Left ventricle myocardium inferior (tissue), 1 donor: ENCODE measurements around the gene BAZ2A. TPM values are rescaled to one million over a fixed set of nuclear protein-coding genes. Genes with fewer than 3 reads are reported as not detected.

Source experiments
- DNase-seq: peaks from one replicate; pipeline ENCODE4 v3.0.0-alpha.2; 2020
- H3K27ac ChIP-seq: fragments of 200-600 bp; replicated peaks from 2 replicates; pipeline ENCODE4 v1.8.0; 2021
- H3K27me3 ChIP-seq: fragments of 200-600 bp; 2 replicates; pipeline ENCODE4 v1.8.0; 2021; ENCODE audit warnings: low read depth
- H3K36me3 ChIP-seq: fragments of 200-600 bp; 2 replicates; pipeline ENCODE4 v1.8.0; 2021
- H3K4me1 ChIP-seq: fragments of 200-600 bp; 2 replicates; pipeline ENCODE4 v1.8.0; 2021
- H3K4me3 ChIP-seq: fragments of 200-600 bp; 2 replicates; pipeline ENCODE4 v1.8.0; 2021; ENCODE audit warnings: mild to moderate bottlenecking, moderate library complexity
- H3K9me3 ChIP-seq: fragments of 200-600 bp; replicated peaks from 2 replicates; pipeline ENCODE4 v1.8.0; 2021
- intact Hi-C: fragments of 100-400 bp; cut with micrococcal nuclease; formaldehyde crosslinking; loops from one replicate; pipeline ENCODE4 v1.11.0; 2022
- total RNA-seq: library from RNA; stranded (reverse); fragmentation: NEBNext Ultra II Directional; extraction: Animal tissue kit (Norgen Biotek cat#: 25700); gene quantifications from one replicate; pipeline ENCODE4 v1.2.1, GENCODE V29; 2021
- TF ChIP-seq, protein P1 (sequence below): fragments of 200-600 bp; IDR thresholded peaks from 2 replicates; pipeline ENCODE4 v1.8.0; 2021; ENCODE audit warnings: antibody characterized with exemption, mild to moderate bottlenecking, borderline replicate concordance
- donor health status: DM: no; HTN: yes; CAD: no; lungs with severe emphysema.

The BAZ2A gene
- total RNA-seq, 1 donor from 2014 or later: 39.1 TPM

DNA sequence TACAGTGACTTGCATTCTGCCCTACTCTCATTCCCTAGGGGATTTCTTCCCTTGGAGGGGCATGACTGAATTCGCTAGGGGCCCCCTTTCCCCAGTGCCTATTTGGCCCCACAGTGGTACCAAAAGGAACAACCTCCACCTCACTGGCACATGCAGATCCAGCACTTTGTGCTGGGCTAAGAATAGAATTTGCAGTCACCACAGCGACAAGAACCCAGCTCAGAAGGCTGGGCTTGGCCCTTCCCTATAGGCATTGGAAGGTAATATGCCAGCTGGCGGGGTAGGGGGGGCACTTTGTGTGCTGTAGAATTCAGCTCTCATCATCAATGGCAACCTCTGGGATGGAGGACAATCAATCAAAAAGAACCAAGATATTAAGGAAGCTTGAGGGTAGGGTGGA is 13.9 kb downstream of the BAZ2A start:
- TF ChIP-seq, protein P1, sequence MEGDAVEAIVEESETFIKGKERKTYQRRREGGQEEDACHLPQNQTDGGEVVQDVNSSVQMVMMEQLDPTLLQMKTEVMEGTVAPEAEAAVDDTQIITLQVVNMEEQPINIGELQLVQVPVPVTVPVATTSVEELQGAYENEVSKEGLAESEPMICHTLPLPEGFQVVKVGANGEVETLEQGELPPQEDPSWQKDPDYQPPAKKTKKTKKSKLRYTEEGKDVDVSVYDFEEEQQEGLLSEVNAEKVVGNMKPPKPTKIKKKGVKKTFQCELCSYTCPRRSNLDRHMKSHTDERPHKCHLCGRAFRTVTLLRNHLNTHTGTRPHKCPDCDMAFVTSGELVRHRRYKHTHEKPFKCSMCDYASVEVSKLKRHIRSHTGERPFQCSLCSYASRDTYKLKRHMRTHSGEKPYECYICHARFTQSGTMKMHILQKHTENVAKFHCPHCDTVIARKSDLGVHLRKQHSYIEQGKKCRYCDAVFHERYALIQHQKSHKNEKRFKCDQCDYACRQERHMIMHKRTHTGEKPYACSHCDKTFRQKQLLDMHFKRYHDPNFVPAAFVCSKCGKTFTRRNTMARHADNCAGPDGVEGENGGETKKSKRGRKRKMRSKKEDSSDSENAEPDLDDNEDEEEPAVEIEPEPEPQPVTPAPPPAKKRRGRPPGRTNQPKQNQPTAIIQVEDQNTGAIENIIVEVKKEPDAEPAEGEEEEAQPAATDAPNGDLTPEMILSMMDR: peak; percentile 37
- Histone ChIP-seq H3K4me3 (peak overlapping the region; percentile 10), H3K27ac (peak overlapping the region; percentile 71), H3K36me3 (peaks cover 88% of the 10 kb centered on the region), H3K4me1 (peaks cover 64% of the 10 kb centered on the region), H3K27me3 (no peaks in the 10 kb centered on the region), H3K9me3 (no peaks in the 10 kb centered on the region)
- intact Hi-C loops: no loop called here
- DNase-seq: no peak

DNA sequence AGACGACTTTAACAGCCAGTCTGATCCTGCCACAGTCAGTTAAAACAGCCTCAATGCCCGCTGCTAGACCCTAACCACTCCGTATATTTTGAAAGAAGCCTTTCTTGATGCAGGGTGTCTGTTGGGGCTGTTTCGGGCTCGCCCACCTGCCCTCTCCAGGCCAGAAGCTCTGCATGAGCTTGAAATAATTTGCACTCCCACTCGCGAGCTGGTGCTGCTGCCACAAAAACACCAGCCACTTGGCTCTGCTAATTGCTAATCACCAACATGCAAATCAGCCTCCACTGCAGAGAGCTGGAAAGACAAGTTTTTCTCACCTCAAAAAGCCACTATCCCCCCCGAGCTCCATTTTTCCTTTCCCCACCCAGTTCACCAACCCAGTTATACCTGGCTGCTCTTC is 15.5 kb downstream of the BAZ2A start:
- Histone ChIP-seq H3K4me1 (peaks cover 47% of the 10 kb centered on the region), H3K4me3 (no peak overlapping the region), H3K9me3 (no peaks in the 10 kb centered on the region), H3K27ac (no peak overlapping the region), H3K36me3 (peaks cover 90% of the 10 kb centered on the region), H3K27me3 (no peaks in the 10 kb centered on the region)
- TF ChIP-seq, protein P1: no peak
- DNase-seq: no peak
- intact Hi-C loops: no loop called here

DNA sequence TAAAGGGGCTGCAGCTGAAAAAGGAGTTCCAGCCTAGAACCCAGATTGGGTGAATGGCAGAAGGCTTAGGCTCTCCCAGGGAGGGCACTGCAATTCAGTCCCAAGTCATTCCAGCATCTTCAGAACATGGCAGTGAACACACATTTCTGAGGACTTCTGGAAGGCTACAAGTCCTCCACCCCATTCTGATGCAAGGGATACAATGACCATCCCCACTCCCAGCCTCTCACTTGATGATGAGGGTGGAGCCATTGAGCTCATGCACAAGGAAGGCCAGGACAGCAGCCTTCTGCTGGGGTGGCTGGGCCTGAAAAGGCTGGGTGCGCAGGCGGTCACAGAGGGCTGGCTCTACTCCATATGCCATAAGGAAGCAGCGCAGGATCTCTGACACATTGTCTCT is 25.8 kb downstream of the BAZ2A start:
- intact Hi-C loops: no loop called here
- Histone ChIP-seq H3K27ac (no peak overlapping the region), H3K4me3 (no peak overlapping the region), H3K9me3 (no peaks in the 10 kb centered on the region), H3K4me1 (peaks cover 14% of the 10 kb centered on the region), H3K27me3 (no peaks in the 10 kb centered on the region), H3K36me3 (peaks cover 100% of the 10 kb centered on the region)
- TF ChIP-seq, protein P1: no peak
- DNase-seq: no peak

DNA sequence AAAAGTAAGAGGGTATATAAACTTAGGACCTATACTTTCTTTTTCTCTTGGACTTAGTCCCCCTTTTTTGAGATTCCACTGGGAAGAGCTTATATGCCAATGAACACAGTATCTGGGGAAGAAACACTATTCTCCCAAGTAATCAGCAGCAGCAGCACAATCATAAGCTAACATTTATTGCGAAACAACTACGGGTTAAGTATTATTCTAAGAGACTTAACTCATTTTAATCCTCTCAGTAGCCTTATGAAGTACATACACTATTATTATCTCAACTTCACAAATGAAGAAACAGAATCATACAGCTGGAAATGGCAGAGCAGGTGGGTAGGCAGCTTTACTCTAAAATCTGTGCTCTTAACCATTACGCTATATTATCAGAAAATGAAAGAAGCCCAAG is 27.9 kb downstream of the BAZ2A start:
- no peaks in the 10 kb centered on the region for H3K27me3 ChIP-seq
- TF ChIP-seq, protein P1: no peak

DNA sequence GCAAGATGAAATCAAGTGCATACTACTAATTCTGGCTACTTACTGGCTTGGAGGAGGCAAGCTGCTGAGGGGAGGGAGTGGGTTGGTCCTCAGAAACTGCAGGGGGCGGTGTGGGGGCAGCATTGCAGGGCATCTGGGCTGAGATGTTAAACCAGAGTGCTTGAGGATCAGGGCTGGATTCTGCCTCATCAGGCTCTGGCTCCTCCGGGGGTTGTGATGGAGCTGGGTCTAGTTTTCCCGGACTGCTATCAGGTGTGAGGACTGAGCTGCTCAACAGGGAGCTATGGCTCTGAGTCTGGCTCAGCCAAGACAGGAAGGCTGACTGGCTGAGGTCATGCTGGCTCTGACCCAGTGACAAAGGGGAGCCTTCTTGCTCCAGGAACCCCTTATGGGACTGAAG is 28.6 kb downstream of the BAZ2A start:
- TF ChIP-seq, protein P1: no peak
- no peaks in the 10 kb centered on the region for H3K9me3 ChIP-seq
- no peak for DNase-seq
- H3K4me1 ChIP-seq: peaks cover 22% of the 10 kb centered on the region
- H3K36me3 ChIP-seq: peaks cover 98% of the 10 kb centered on the region
- no peak overlapping the region for H3K4me3 ChIP-seq
- no peaks in the 10 kb centered on the region for H3K27me3 ChIP-seq
- peak overlapping the region; percentile 46 for H3K27ac ChIP-seq
- intact Hi-C loops: no loop called here

More for the DNA sequence above, 27.9 kb downstream of the BAZ2A start:
- no peak for DNase-seq
- H3K36me3 ChIP-seq: peaks cover 98% of the 10 kb centered on the region
- peaks cover 14% of the 10 kb centered on the region for H3K4me1 ChIP-seq
- intact Hi-C loops: no loop called here
- H3K4me3 ChIP-seq: no peak overlapping the region
- peak overlapping the region; percentile 46 for H3K27ac ChIP-seq
- no peaks in the 10 kb centered on the region for H3K9me3 ChIP-seq

DNA sequence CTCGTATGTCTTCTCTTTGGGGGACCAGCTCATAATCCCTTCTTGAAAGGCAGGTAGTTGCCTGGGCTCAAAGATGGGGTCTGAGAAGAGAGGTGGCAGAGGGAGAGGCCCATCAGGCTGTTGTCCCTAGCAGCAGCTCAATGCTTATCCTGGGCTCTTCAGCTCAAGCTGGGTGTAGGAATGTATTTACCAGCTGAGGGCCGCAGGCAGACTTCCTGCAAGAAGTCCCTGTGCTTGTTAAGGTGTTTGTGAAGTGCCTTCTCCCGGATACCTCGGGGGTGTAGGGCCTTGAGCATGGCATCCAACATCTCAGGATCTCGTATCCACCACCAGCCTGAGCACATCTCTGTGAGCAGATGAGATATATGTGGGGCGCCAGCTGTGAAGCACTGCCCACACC is 29.4 kb downstream of the BAZ2A start:
- Histone ChIP-seq H3K36me3 (peaks cover 97% of the 10 kb centered on the region), H3K4me3 (no peak overlapping the region), H3K27ac (peak overlapping the region; percentile 11), H3K9me3 (no peaks in the 10 kb centered on the region), H3K4me1 (peaks cover 22% of the 10 kb centered on the region), H3K27me3 (no peaks in the 10 kb centered on the region)
- no peak for DNase-seq
- TF ChIP-seq, protein P1: no peak
- intact Hi-C loops: no loop called here
